GM21526 (cell line): ENCODE data around the gene CLMN.

Experiments used
- ATAC-seq: cut with Tn5 transposase; IDR thresholded peaks from one replicate; pipeline ENCODE4 v1.9.1; 2021; ENCODE audit warnings: moderate library complexity; ENCODE audit not compliant: unreplicated experiment, low FRiP score

The CLMN gene

GRCh38 chr14:95250140-95250769, 69.5 kb downstream of the CLMN start:
- ATAC-seq, result no peak

GRCh38 chr14:95248432-95248831, 71.3 kb downstream of the CLMN start:
- no peak for ATAC-seq

GRCh38 chr14:95246870-95247269, 72.8 kb downstream of the CLMN start:
- ATAC-seq, result no peak

GRCh38 chr14:95245334-95245733, 74.4 kb downstream of the CLMN start:
- no peak for ATAC-seq

- no peak for ATAC-seq
Observed at GRCh38 chr14:95244587-95244986, 75.1 kb downstream of the CLMN start.

GRCh38 chr14:95242870-95243269, 76.8 kb downstream of the CLMN start:
- no peak for ATAC-seq

GRCh38 chr14:95240859-95241813, 78.6 kb downstream of the CLMN start:
- ATAC-seq, result no peak

GRCh38 chr14:95238487-95239298, 81.0 kb downstream of the CLMN start:
- ATAC-seq, result no peak

- no peak for ATAC-seq
Observed at GRCh38 chr14:95237958-95238340, 81.8 kb downstream of the CLMN start.

GRCh38 chr14:95237121-95237957, 82.4 kb downstream of the CLMN start:
- ATAC-seq, result no peak

- no peak for ATAC-seq
Observed at GRCh38 chr14:95236221-95236620, 83.5 kb downstream of the CLMN start.

GRCh38 chr14:95235767-95236166, 83.9 kb downstream of the CLMN start:
- no peak for ATAC-seq

GRCh38 chr14:95235351-95235750, 84.4 kb downstream of the CLMN start:
- ATAC-seq, result no peak

- no peak for ATAC-seq
Observed at GRCh38 chr14:95234426-95234825, 85.3 kb downstream of the CLMN start.

- ATAC-seq, result peak; percentile 92
Observed at GRCh38 chr14:95233702-95234241, 85.9 kb downstream of the CLMN start.

- ATAC-seq, result no peak
Observed at GRCh38 chr14:95232894-95233584, 86.7 kb downstream of the CLMN start.

- ATAC-seq, result no peak
Observed at GRCh38 chr14:95231966-95232633, 87.6 kb downstream of the CLMN start.

- ATAC-seq, result no peak
Observed at GRCh38 chr14:95229749-95230148, 90.0 kb downstream of the CLMN start.

- no peak for ATAC-seq
Observed at GRCh38 chr14:95228240-95228639, 91.5 kb downstream of the CLMN start.
